Esophagus muscularis mucosa (tissue), 4 donors: ENCODE measurements around the gene DOCK10. TPM values are rescaled to one million over a fixed set of nuclear protein-coding genes. Genes with fewer than 3 reads are reported as not detected.

ENCODE experiments used
- DNase-seq: peaks from one replicate; pipeline ENCODE4 v3.0.0-alpha.2; 2017; ENCODE audit errors: extremely low spot score
- H3K27ac ChIP-seq, 4 donors: fragments of 200-600 bp; sonication (generic); replicated peaks in 1 of 4; 1 replicate in 3 of 4; 2 replicates in 1 of 4; pipeline ENCODE4 v1.5.1; 2016 to 2019; ENCODE audit warnings: mild to moderate bottlenecking in 1 of 4
- H3K27me3 ChIP-seq, 4 donors: fragments of 200-600 bp; sonication (generic); one replicate each; pipeline versions ENCODE4 v1.5.1 to v1.6.0; 2016 to 2019
- H3K36me3 ChIP-seq, 4 donors: fragments of 200-600 bp; sonication (generic); one replicate each; pipeline ENCODE4 v1.5.1; 2016 to 2019
- H3K4me1 ChIP-seq, 4 donors: fragments of 200-600 bp; sonication (generic); one replicate each; pipeline ENCODE4 v1.5.1; 2016 to 2019
- H3K4me3 ChIP-seq, 4 donors: fragments of 200-600 bp; sonication (generic); 1 replicate in 2 of 4; 2 replicates in 2 of 4; pipeline ENCODE4 v1.5.1; 2016 to 2019; ENCODE audit warnings: mild to moderate bottlenecking in 4 of 4, moderate library complexity in 1 of 4
- H3K9me3 ChIP-seq, 4 donors: fragments of 200-600 bp; sonication (generic); 1 replicate in 3 of 4; 2 replicates in 1 of 4; pipeline ENCODE4 v1.5.1; 2016 to 2019
- CTCF ChIP-seq, 3 experiments: fragments of 200-600 bp in 2 of 3; fragments of 450-650 bp in 1 of 3; sonication (generic) in 2 of 3; IDR thresholded peaks; one replicate each; pipeline ENCODE4 v1.5.1; 2017 to 2019; ENCODE audit warnings: antibody characterized with exemption in 3 of 3, mild to moderate bottlenecking in 2 of 3, moderate library complexity in 1 of 3
- EP300 ChIP-seq: sonication (generic); formaldehyde crosslinking; IDR thresholded peaks from one replicate; pipeline ENCODE4 v1.6.1; 2017; ENCODE audit warnings: antibody characterized with exemption
- POLR2A ChIP-seq: fragments of 450-650 bp; IDR thresholded peaks from one replicate; pipeline ENCODE4 v1.6.1; 2017; ENCODE audit warnings: antibody characterized with exemption, moderate library complexity, mild to moderate bottlenecking, low read depth
- POLR2AphosphoS5 ChIP-seq, 2 donors: sonication (generic); formaldehyde crosslinking; IDR thresholded peaks; one replicate each; pipeline ENCODE4 v1.6.1; 2017; ENCODE audit warnings: antibody characterized with exemption in 2 of 2
- WGBS: methylation state at CpG from one replicate; pipeline ENCODE4 v1.1.5; 2018; 5-methylcytosine and 5-hydroxymethylcytosine counted together
- intact Hi-C: fragments of 100-400 bp; cut with DNase I; formaldehyde crosslinking; loops from one replicate; pipeline ENCODE4 v1.15.1; 2023
- total RNA-seq, 4 donors: library from RNA; depleted of rRNA; stranded (reverse); fragments of >200 nt; gene quantifications; one replicate each; pipeline versions ENCODE4 v1.1.0 to v1.2.1, GENCODE V29; 2016

Gene DOCK10
- total RNA-seq, 4 donors from 2014 or later, result 1.9 to 11.6 (median 6.3) TPM

DNA sequence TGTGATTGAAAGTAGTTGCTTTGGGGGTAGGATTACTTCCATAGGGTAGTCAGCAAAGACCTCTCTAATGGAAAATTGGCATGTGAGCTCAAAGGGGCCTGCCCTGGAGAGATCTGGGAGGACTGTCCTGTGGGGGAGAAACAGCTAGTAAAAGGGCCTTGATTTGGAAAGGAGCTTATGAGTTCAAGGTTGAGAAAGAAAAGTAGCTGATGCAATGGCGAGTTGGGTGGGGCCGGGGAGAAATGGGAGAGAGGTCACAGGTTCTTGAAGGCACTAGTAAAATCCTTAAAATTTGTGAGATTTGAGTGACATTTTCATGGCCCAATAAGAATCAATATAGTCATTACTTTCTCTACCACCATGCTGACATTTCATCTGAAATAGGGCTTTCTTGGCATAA is 244.1 kb downstream of the DOCK10 start:
- intact Hi-C loops, result no loop called here
- no peak overlapping the region for H3K4me3 ChIP-seq

GRCh38 chr2:224796695-224797305 is 245.5 kb downstream of the DOCK10 start:
- WGBS, result 83% methylated on average over 8 of the region's 8 CpGs

More for the DNA sequence above, 244.1 kb downstream of the DOCK10 start:
- Histone ChIP-seq H3K27me3 (no peaks in the 10 kb centered on the region), H3K36me3 (peaks cover 0 to 8% (median 0%) of the 10 kb centered on the region in 4 donors), H3K27ac (no peak overlapping the region), H3K9me3 (no peaks in the 10 kb centered on the region), H3K4me1 (no peaks in the 10 kb centered on the region)
- WGBS, result 95% methylated on average over 2 of the region's 2 CpGs
- DNase-seq, result no peak
- TF ChIP-seq CTCF (IDR thresholded peaks at IDR 0.05) (no peak), POLR2AphosphoS5 (IDR thresholded peaks at IDR 0.05) (no peak), POLR2A (no peak), EP300 (no peak)

DNA sequence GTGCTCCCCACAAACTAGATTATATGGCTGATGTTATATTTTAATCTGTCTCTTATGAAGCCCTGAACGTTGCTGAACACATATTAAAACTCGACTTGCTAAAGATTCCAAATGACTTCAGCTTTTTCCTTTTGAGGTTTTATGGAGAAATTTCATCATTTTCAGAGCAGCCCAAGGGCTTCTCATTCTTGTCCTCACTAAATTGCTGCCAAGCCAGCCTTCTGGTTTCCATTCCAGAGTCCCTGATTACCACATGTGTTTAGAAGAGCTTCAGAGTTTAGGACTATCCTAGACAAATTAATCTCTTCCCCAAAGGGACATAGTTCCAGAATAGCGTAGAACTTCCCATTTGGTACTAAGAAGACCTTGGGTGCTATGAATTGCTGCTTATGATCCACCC is 248.3 kb downstream of the DOCK10 start:
- no peak for DNase-seq
- intact Hi-C loops, result no loop called here

More at GRCh38 chr2:224796695-224797305, 245.5 kb downstream of the DOCK10 start:
- H3K27me3 ChIP-seq, result no peaks in the 10 kb centered on the region
- DNase-seq, result no peak
- H3K9me3 ChIP-seq, result no peaks in the 10 kb centered on the region
- H3K4me1 ChIP-seq, result no peaks in the 10 kb centered on the region
- H3K27ac ChIP-seq, result no peak overlapping the region
- H3K36me3 ChIP-seq, result peaks cover 0 to 8% (median 0%) of the 10 kb centered on the region in 4 donors
- intact Hi-C loops, result no loop called here
- no peak overlapping the region for H3K4me3 ChIP-seq
- TF ChIP-seq POLR2A (no peak), POLR2AphosphoS5 (IDR thresholded peaks at IDR 0.05) (no peak), CTCF (IDR thresholded peaks at IDR 0.05) (no peak), EP300 (no peak)

DNA sequence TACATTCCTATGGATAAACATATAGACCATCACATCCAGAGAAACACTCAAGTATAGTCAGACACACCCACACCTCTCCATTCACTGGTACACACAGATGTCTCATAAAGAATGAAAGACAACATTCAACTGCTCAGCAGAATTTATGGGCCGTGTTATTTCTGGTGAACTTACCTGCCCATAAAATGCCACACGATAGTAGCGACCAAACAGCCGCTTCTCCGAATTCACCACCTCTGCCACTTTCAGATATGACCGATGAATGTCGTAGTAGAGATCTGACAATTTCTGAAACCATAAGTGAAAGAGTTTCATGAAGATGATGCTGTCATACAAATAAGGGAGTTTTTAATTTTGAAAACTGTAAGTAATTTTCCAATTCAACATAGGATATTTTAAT is 255.4 kb downstream of the DOCK10 start:
- Histone ChIP-seq H3K36me3 (no peaks in the 10 kb centered on the region), H3K4me1 (no peaks in the 10 kb centered on the region), H3K9me3 (no peaks in the 10 kb centered on the region), H3K27me3 (no peaks in the 10 kb centered on the region), H3K4me3 (no peak overlapping the region), H3K27ac (no peak overlapping the region)
- TF ChIP-seq POLR2AphosphoS5 (IDR thresholded peaks at IDR 0.05), result no peak
- no peak for TF ChIP-seq POLR2A
- no peak for TF ChIP-seq CTCF (IDR thresholded peaks at IDR 0.05)
- no peak for TF ChIP-seq EP300
- no peak for DNase-seq
- WGBS, result over 99% methylated on average over 7 of the region's 7 CpGs
- intact Hi-C loops, result no loop called here

More for the DNA sequence above, 248.3 kb downstream of the DOCK10 start:
- Histone ChIP-seq H3K36me3 (peaks cover 0 to 8% (median 0%) of the 10 kb centered on the region in 4 donors), H3K9me3 (no peaks in the 10 kb centered on the region), H3K4me1 (no peaks in the 10 kb centered on the region), H3K27me3 (no peaks in the 10 kb centered on the region), H3K27ac (no peak overlapping the region), H3K4me3 (no peak overlapping the region)
- TF ChIP-seq POLR2A, result no peak
- no peak for TF ChIP-seq CTCF (IDR thresholded peaks at IDR 0.05)
- 75% methylated on average over 3 of the region's 3 CpGs for WGBS

DNA sequence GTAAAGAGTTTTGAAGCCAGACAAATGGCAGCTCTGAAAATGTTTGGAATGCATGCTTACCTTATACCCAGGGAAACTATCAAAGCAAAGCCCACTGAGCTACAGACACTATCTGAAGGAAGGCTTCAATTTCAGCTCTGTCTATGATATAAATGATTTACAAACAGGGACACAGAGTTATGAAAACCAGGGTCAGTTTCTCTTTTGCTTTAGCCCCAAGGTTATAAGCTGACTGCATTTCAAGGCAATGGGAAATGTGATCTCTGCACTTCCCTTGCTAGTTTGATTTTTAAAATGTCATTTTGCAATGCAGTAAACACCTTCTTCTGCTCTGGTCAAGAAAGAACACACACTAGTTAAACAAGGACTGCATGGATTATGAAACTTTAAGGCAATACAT is 260.9 kb downstream of the DOCK10 start:
- no peak for DNase-seq
- TF ChIP-seq EP300, result no peak
- no peak for TF ChIP-seq POLR2AphosphoS5 (IDR thresholded peaks at IDR 0.05)
- no peak for TF ChIP-seq CTCF (IDR thresholded peaks at IDR 0.05)
- TF ChIP-seq POLR2A, result no peak
- intact Hi-C loops, result no loop called here
- H3K27me3 ChIP-seq, result no peaks in the 10 kb centered on the region
- H3K27ac ChIP-seq, result no peak overlapping the region
- no peaks in the 10 kb centered on the region for H3K9me3 ChIP-seq
- H3K4me3 ChIP-seq, result no peak overlapping the region
- H3K36me3 ChIP-seq, result no peaks in the 10 kb centered on the region
- H3K4me1 ChIP-seq, result no peaks in the 10 kb centered on the region
